Ovary (tissue), 9 donors: Measurements from ENCODE around the gene WDR86. TPM values are rescaled to one million over a fixed set of nuclear protein-coding genes. Genes with fewer than 3 reads are reported as not detected.

ENCODE experiments used
- DNase-seq, 5 donors: peaks; one replicate each; pipeline ENCODE4 v3.0.0-alpha.2; 2019 to 2020
- H3K27ac ChIP-seq, 2 donors: fragments of 200-600 bp; one replicate each; pipeline versions ENCODE4 v1.5.1 to v1.8.0; 2019 to 2022
- H3K27me3 ChIP-seq: fragments of 200-600 bp; one replicate; pipeline ENCODE4 v1.8.0; 2022
- H3K36me3 ChIP-seq: fragments of 200-600 bp; sonication (generic); one replicate; pipeline ENCODE4 v1.5.1; 2019
- H3K4me1 ChIP-seq: one replicate; pipeline ENCODE4 v1.8.1; 2013; ENCODE audit warnings: mild to moderate bottlenecking, moderate library complexity; ENCODE audit not compliant: insufficient read depth
- H3K4me3 ChIP-seq: fragments of 200-600 bp; sonication (generic); one replicate; pipeline ENCODE4 v1.5.1; 2017
- H3K9me3 ChIP-seq, 2 donors: fragments of 200-600 bp in 1 of 2; sonication (generic) in 1 of 2; one replicate each; pipeline versions ENCODE4 v1.5.1 to v1.8.1; 2013 to 2019; ENCODE audit warnings: mild to moderate bottlenecking in 1 of 2, moderate library complexity in 1 of 2
- CTCF ChIP-seq, 3 donors: fragments of 450-650 bp in 2 of 3; fragments of 200-600 bp in 1 of 3; IDR thresholded peaks; one replicate each; pipeline versions ENCODE4 v1.5.1 to v1.8.0; 2016 to 2022; ENCODE audit warnings: antibody characterized with exemption in 3 of 3, mild to moderate bottlenecking in 1 of 3
- EP300 ChIP-seq: sonication (generic); formaldehyde crosslinking; IDR thresholded peaks from one replicate; pipeline ENCODE4 v1.6.1; 2017; ENCODE audit warnings: antibody characterized with exemption
- POLR2A ChIP-seq: fragments of 450-650 bp; IDR thresholded peaks from one replicate; pipeline ENCODE4 v1.6.1; 2017; ENCODE audit warnings: antibody characterized with exemption, mild to moderate bottlenecking, moderate library complexity
- WGBS, 3 donors: extraction: QIAGEN DNeasy Blood & Tissue Kit in 1 of 3; methylation state at CpG; one replicate each; pipeline versions ENCODE4 v1.1.5 to v1.1.7; 2013 to 2017; 5-methylcytosine and 5-hydroxymethylcytosine counted together
- intact Hi-C, 4 donors: fragments of 100-400 bp; cut with DNase I; formaldehyde crosslinking; loops; one replicate each; pipeline versions ENCODE4 v1.11.0 to v1.15.1; 2022 to 2023
- polyA plus RNA-seq, 2 donors: library from polyadenylated mRNA; stranded (reverse); fragments of 200-250 nt in 1 of 2; fragments of 350-450 nt in 1 of 2; fragmentation: Illumina TruSeq in 1 of 2; extraction: RNeasy Lipid Tissue Mini Kit (QIAGEN cat#74804) in 1 of 2; gene quantifications; one replicate each; pipeline ENCODE4 v1.2.3, GENCODE V29; 2013 to 2014
- total RNA-seq, 7 donors: library from RNA; depleted of rRNA in 2 of 7; stranded (reverse); fragments of >200 nt in 2 of 7; fragmentation: NEBNext Ultra II Directional in 3 of 7; extraction: Animal tissue kit (Norgen Biotek cat#: 25700) in 3 of 7; gene quantifications; one replicate each; pipeline versions ENCODE4 v1.1.0 to v1.2.4, GENCODE V29; 2016 to 2023
- donor health status: DM: no; HTN: no; CAD: no; lungs with moderate emphysema.
- donor health status: DM: no; HTN: no; CAD: no.
- donor health status: Bipolar disorder and iron deficiency.
- donor health status: DM: yes; HTN: yes; CAD: no.
- donor health status: DM: no; HTN: no; CAD: no.
- donor health status: DM: yes; HTN: yes; CAD: no.

The WDR86 gene
- total and polyA plus RNA-seq, 9 donors, result 0.77 to 43.4 (median 11.1) TPM

- Histone ChIP-seq H3K4me1 (peaks cover 6% of the 10 kb centered on the region), H3K27ac (no peak overlapping the region), H3K36me3 (no peaks in the 10 kb centered on the region), H3K9me3 (no peaks in the 10 kb centered on the region), H3K27me3 (no peaks in the 10 kb centered on the region), H3K4me3 (no peak overlapping the region)
- no peak for DNase-seq
- WGBS, 3 donors, result 88 to 91% (median 91%) methylated on average over 14 of the region's 14 CpGs
- intact Hi-C loops, result no loop called here
- TF ChIP-seq CTCF (IDR thresholded peaks at IDR 0.05) (no peak), EP300 (no peak), POLR2A (no peak)
These were observed 9.9 kb downstream of the WDR86 start for GRCh38 chr7:151399906-151400305.

DNA sequence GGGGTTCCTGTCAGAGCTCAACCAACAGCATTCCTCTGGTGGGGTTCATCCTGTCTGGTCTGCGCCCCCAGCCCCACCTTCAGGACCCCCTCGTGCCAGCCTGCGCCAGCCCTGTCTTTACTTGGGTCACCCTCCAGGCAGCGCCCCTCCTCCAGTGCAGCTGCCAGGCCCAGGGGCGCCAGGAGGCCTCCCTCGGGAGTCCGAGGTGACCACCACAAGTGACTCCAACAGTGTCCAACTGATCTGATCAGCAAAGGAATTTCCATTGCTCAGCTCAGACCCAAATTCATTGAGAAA lies 10.6 kb downstream of the WDR86 start:
- no peak for DNase-seq
- no peak for TF ChIP-seq CTCF (IDR thresholded peaks at IDR 0.05)
- no peak for TF ChIP-seq POLR2A
- no peak for TF ChIP-seq EP300
- WGBS, 3 donors, result 87 to 91% (median 89%) methylated on average over 7 of the region's 7 CpGs
- no peaks in the 10 kb centered on the region for H3K27me3 ChIP-seq
- no peaks in the 10 kb centered on the region for H3K9me3 ChIP-seq
- intact Hi-C loops, result no loop called here
- no peaks in the 10 kb centered on the region for H3K36me3 ChIP-seq
- H3K4me1 ChIP-seq, result peaks cover 5% of the 10 kb centered on the region
- H3K27ac ChIP-seq, result no peak overlapping the region
- H3K4me3 ChIP-seq, result no peak overlapping the region

GRCh38 chr7:151398446-151399304 lies 11.2 kb downstream of the WDR86 start:
- H3K27ac ChIP-seq, result no peak overlapping the region
- intact Hi-C loops, result no loop called here
- H3K4me3 ChIP-seq, result no peak overlapping the region
- no peaks in the 10 kb centered on the region for H3K36me3 ChIP-seq
- H3K9me3 ChIP-seq, result no peaks in the 10 kb centered on the region
- 88 to 95% (median 90%) methylated on average over 19 of the region's 19 CpGs for WGBS, 3 donors
- DNase-seq, result no peak
- no peak for TF ChIP-seq EP300
- TF ChIP-seq CTCF (IDR thresholded peaks at IDR 0.05), result no peak
- no peak for TF ChIP-seq POLR2A
- no peaks in the 10 kb centered on the region for H3K4me1 ChIP-seq
- no peaks in the 10 kb centered on the region for H3K27me3 ChIP-seq

- Histone ChIP-seq H3K36me3 (no peaks in the 10 kb centered on the region), H3K4me1 (no peaks in the 10 kb centered on the region), H3K27ac (no peak overlapping the region), H3K27me3 (no peaks in the 10 kb centered on the region), H3K4me3 (no peak overlapping the region), H3K9me3 (no peaks in the 10 kb centered on the region)
- no peak for DNase-seq
- TF ChIP-seq EP300 (no peak), CTCF (IDR thresholded peaks at IDR 0.05) (no peak), POLR2A (no peak)
- intact Hi-C loops, result no loop called here
- 89 to 96% (median 91%) methylated on average over 13 of the region's 13 CpGs for WGBS, 3 donors
These were observed 12.8 kb downstream of the WDR86 start for GRCh38 chr7:151397026-151397425.
